ENCODE measurements around the gene CTNS. TPM values are rescaled to one million over a fixed set of nuclear protein-coding genes. Genes with fewer than 3 reads are reported as not detected.

The CTNS gene
- total and polyA plus RNA-seq, 2 of the 13 experiments (the other 11 are each of a cell fraction or from before 2014, with no cell fraction given), result 9.5 to 13.7 TPM

- TF ChIP-seq ZNF678 (CRISPR knock-in tag; IDR thresholded peaks at IDR 0.05) (no peak), WIZ (CRISPR knock-in tag; IDR thresholded peaks at IDR 0.05) (no peak), ZNF879 (CRISPR knock-in tag; IDR thresholded peaks at IDR 0.05) (no peak), FOXA3 (CRISPR knock-in tag; IDR thresholded peaks at IDR 0.05) (no peak), NFATC3 (CRISPR knock-in tag; IDR thresholded peaks at IDR 0.05) (no peak)
Observed at GRCh38 chr17:3603870-3604259, 32.7 kb upstream of the CTNS start (continued).

- intact Hi-C loops (cut with micrococcal nuclease; ENCODE audit: unreplicated experiment), result no loop called here
- CTCF ChIA-PET (ENCODE audit: low intra/inter-chr PET ratio, low total read pairs), result no interaction called here
Observed at GRCh38 chr17:3609689-3610088, 26.9 kb upstream of the CTNS start.

More at GRCh38 chr17:3609689-3610088, 26.9 kb upstream of the CTNS start:
- Histone ChIP-seq H3K27me3 (ENCODE audit: control insufficient read depth in 1 of 2, insufficient read depth in 2 of 2, low read length in 2 of 2) (no peaks in the 10 kb centered on the region), H3K4me3 (replicated peaks in 1 of 3; ENCODE audit: insufficient read depth in 1 of 3, low read depth in 2 of 3, low read length in 3 of 3) (no peak overlapping the region), H3K36me3 (replicated peaks in 1 of 2; ENCODE audit: control insufficient read depth in 1 of 2, insufficient read depth in 2 of 2, low read length in 2 of 2) (peaks cover 27 to 50% of the 10 kb centered on the region in 2 experiments; a peak in 4 of 5 replicates), H2AFZ (ENCODE audit: low read length) (no peak overlapping the region), H3K9me3 (ENCODE audit: low read length) (no peaks in the 10 kb centered on the region), H3K27ac (ENCODE audit: extremely low read length, insufficient read depth, low read length) (no peak overlapping the region), H4K20me1 (ENCODE audit: insufficient read depth, low read length) (peaks cover 6% of the 10 kb centered on the region; the same call in 1 of the 2 replicates), H3K4me2 (ENCODE audit: low read depth, low read length) (no peak overlapping the region), H3K9ac (ENCODE audit: insufficient read depth, low read depth, low read length) (no peak overlapping the region), H3K79me2 (ENCODE audit: insufficient read depth, low read length) (no peaks in the 10 kb centered on the region), H3K4me1 (ENCODE audit: insufficient read depth, low read length) (peaks cover 5% of the 10 kb centered on the region)
- DNase-seq (ENCODE audit: low spot score) (no peak), FAIRE-seq (no peak), ATAC-seq (no peak)
- in situ Hi-C loops (cut with HindIII; ENCODE audit: extremely low pct_ligation_motif_present, low pct_unique_long_range_greater_than_20kb), result no loop called here
- POLR2A ChIA-PET, result interaction anchor here (0.6 to 1.4 kb wide), 2 partner anchors 25 to 58 kb away, joined by 3 read pairs; no protein-coding TSS in a partner anchor
- TF ChIP-seq AGO2 (optimal IDR thresholded peaks at IDR 0.05; ENCODE audit: low read depth, low read length), result peak; percentile 54
- no peak for TF ChIP-seq HNF4A (CRISPR knock-in tag; IDR thresholded peaks at IDR 0.05)
- TF ChIP-seq ZNF205 (CRISPR knock-in tag; IDR thresholded peaks at IDR 0.05), result no peak
- 0 out of 4 replicates have a peak, but pooled peaks of 1 of the 2 experiments have one; percentile 33 for TF ChIP-seq POLR2A (IDR thresholded peaks at IDR 0.05; ENCODE audit: insufficient read depth in 1 of 2, low read depth in 2 of 2, low read length in 2 of 2)
- TF ChIP-seq CREBL2 (CRISPR knock-in tag; IDR thresholded peaks at IDR 0.05; ENCODE audit: borderline replicate concordance), result no peak
- TF ChIP-seq ZNF569 (CRISPR knock-in tag; IDR thresholded peaks at IDR 0.05; ENCODE audit: borderline replicate concordance), result no peak
- TF ChIP-seq ZC3H13 (CRISPR knock-in tag; IDR thresholded peaks at IDR 0.05), result peak; percentile 88
- 100% methylated on average over 9 of the region's 10 CpGs for WGBS (ENCODE audit: low lambda C conversion rate)
- BruUV-seq (replicated peaks), result no TSS peak

Measured in HepG2 (cell line).